Adipocyte (in vitro differentiated cells): ENCODE measurements around the gene ERG28.
A peak's percentile ranks its signal among the peaks of the same experiment; 100 is the strongest.

Experiments
- DNase-seq: peaks from one replicate; pipeline ENCODE4 v3.0.0-alpha.2; 2015; ENCODE audit warnings: low read depth
- H3K27me3 ChIP-seq: replicated peaks from 2 replicates; pipeline ENCODE4 v1.7.0; 2013; ENCODE audit warnings: mild to moderate bottlenecking, low read length, moderate library complexity; ENCODE audit not compliant: control insufficient read depth, insufficient read depth
- H3K36me3 ChIP-seq: 2 replicates; pipeline ENCODE4 v1.7.0; 2013; ENCODE audit warnings: low read length, mild to moderate bottlenecking, moderate library complexity; ENCODE audit not compliant: control insufficient read depth, insufficient read depth, severe bottlenecking
- H3K4me1 ChIP-seq: 2 replicates; pipeline ENCODE4 v1.7.0; 2013; ENCODE audit warnings: mild to moderate bottlenecking, low read length, moderate library complexity; ENCODE audit not compliant: control insufficient read depth, insufficient read depth
- H3K4me3 ChIP-seq: 2 replicates; pipeline ENCODE4 v1.7.0; 2013; ENCODE audit warnings: mild to moderate bottlenecking, low read length, moderate library complexity
- H3K9ac ChIP-seq: 2 replicates; pipeline ENCODE4 v1.7.0; 2013; ENCODE audit warnings: mild to moderate bottlenecking, low read length, moderate library complexity
- H3K9me3 ChIP-seq: 2 replicates; pipeline ENCODE4 v1.7.0; 2013; ENCODE audit warnings: mild to moderate bottlenecking, low read length, moderate library complexity; ENCODE audit not compliant: control insufficient read depth

Gene ERG28

GRCh38 chr14:75643985-75644384 lies 16.7 kb downstream of the ERG28 start:
- H3K9me3 ChIP-seq, result no peaks in the 10 kb centered on the region
- H3K27me3 ChIP-seq, result no peaks in the 10 kb centered on the region
- no peak overlapping the region for H3K4me3 ChIP-seq
- H3K9ac ChIP-seq, result no peak overlapping the region
- peaks cover 31% of the 10 kb centered on the region for H3K4me1 ChIP-seq
- DNase-seq, result no peak
- peaks cover 18% of the 10 kb centered on the region for H3K36me3 ChIP-seq

- Histone ChIP-seq H3K4me3 (no peak overlapping the region), H3K9me3 (no peaks in the 10 kb centered on the region), H3K27me3 (no peaks in the 10 kb centered on the region), H3K4me1 (peaks cover 9% of the 10 kb centered on the region), H3K36me3 (peaks cover 18% of the 10 kb centered on the region), H3K9ac (no peak overlapping the region)
- no peak for DNase-seq
Observed at GRCh38 chr14:75640876-75641275, 19.8 kb downstream of the ERG28 start.

- H3K9ac ChIP-seq, result no peak overlapping the region
- no peaks in the 10 kb centered on the region for H3K27me3 ChIP-seq
- peaks cover 16% of the 10 kb centered on the region for H3K36me3 ChIP-seq
- DNase-seq, result peak; percentile 60
- peaks cover 7% of the 10 kb centered on the region for H3K4me1 ChIP-seq
- no peak overlapping the region for H3K4me3 ChIP-seq
- H3K9me3 ChIP-seq, result no peaks in the 10 kb centered on the region
Observed at GRCh38 chr14:75636100-75636692, 24.5 kb downstream of the ERG28 start.

GRCh38 chr14:75634848-75635247 lies 25.8 kb downstream of the ERG28 start:
- no peak for DNase-seq
- H3K4me1 ChIP-seq, result peaks cover 7% of the 10 kb centered on the region
- H3K36me3 ChIP-seq, result peaks cover 9% of the 10 kb centered on the region
- H3K27me3 ChIP-seq, result no peaks in the 10 kb centered on the region
- H3K4me3 ChIP-seq, result no peak overlapping the region
- no peaks in the 10 kb centered on the region for H3K9me3 ChIP-seq
- H3K9ac ChIP-seq, result no peak overlapping the region

GRCh38 chr14:75631453-75631831 lies 29.2 kb downstream of the ERG28 start:
- peak; percentile 64 for DNase-seq
- Histone ChIP-seq H3K4me1 (peaks cover 5% of the 10 kb centered on the region), H3K9me3 (no peaks in the 10 kb centered on the region)

GRCh38 chr14:75630695-75631452 lies 29.8 kb downstream of the ERG28 start:
- peaks cover 5% of the 10 kb centered on the region for H3K36me3 ChIP-seq
- no peak overlapping the region for H3K4me3 ChIP-seq
- H3K9me3 ChIP-seq, result no peaks in the 10 kb centered on the region
- DNase-seq, result no peak
- no peaks in the 10 kb centered on the region for H3K4me1 ChIP-seq
- no peaks in the 10 kb centered on the region for H3K27me3 ChIP-seq
- H3K9ac ChIP-seq, result no peak overlapping the region

More at GRCh38 chr14:75631453-75631831, 29.2 kb downstream of the ERG28 start:
- H3K27me3 ChIP-seq, result no peaks in the 10 kb centered on the region
- peaks cover 5% of the 10 kb centered on the region for H3K36me3 ChIP-seq
- H3K4me3 ChIP-seq, result no peak overlapping the region
- H3K9ac ChIP-seq, result no peak overlapping the region

GRCh38 chr14:75628816-75629215 lies 31.9 kb downstream of the ERG28 start:
- no peaks in the 10 kb centered on the region for H3K27me3 ChIP-seq
- no peaks in the 10 kb centered on the region for H3K36me3 ChIP-seq
- H3K9ac ChIP-seq, result no peak overlapping the region
- no peak overlapping the region for H3K4me3 ChIP-seq
- no peak for DNase-seq
- H3K9me3 ChIP-seq, result no peaks in the 10 kb centered on the region
- no peaks in the 10 kb centered on the region for H3K4me1 ChIP-seq

GRCh38 chr14:75627406-75627805 lies 33.3 kb downstream of the ERG28 start:
- Histone ChIP-seq H3K9me3 (no peaks in the 10 kb centered on the region), H3K27me3 (no peaks in the 10 kb centered on the region), H3K4me3 (no peak overlapping the region), H3K4me1 (no peaks in the 10 kb centered on the region), H3K36me3 (no peaks in the 10 kb centered on the region), H3K9ac (no peak overlapping the region)
- DNase-seq, result no peak

GRCh38 chr14:75626863-75627262 lies 33.8 kb downstream of the ERG28 start:
- no peak for DNase-seq
- Histone ChIP-seq H3K4me1 (no peaks in the 10 kb centered on the region), H3K9me3 (no peaks in the 10 kb centered on the region)

GRCh38 chr14:75626396-75626795 lies 34.3 kb downstream of the ERG28 start:
- Histone ChIP-seq H3K27me3 (no peaks in the 10 kb centered on the region), H3K9me3 (no peaks in the 10 kb centered on the region), H3K4me1 (no peaks in the 10 kb centered on the region)

More at GRCh38 chr14:75626863-75627262, 33.8 kb downstream of the ERG28 start:
- Histone ChIP-seq H3K9ac (no peak overlapping the region), H3K4me3 (no peak overlapping the region), H3K36me3 (no peaks in the 10 kb centered on the region), H3K27me3 (no peaks in the 10 kb centered on the region)

GRCh38 chr14:75625034-75625433 lies 35.6 kb downstream of the ERG28 start:
- Histone ChIP-seq H3K4me3 (no peak overlapping the region), H3K9ac (no peak overlapping the region), H3K27me3 (no peaks in the 10 kb centered on the region), H3K9me3 (no peaks in the 10 kb centered on the region), H3K36me3 (no peaks in the 10 kb centered on the region), H3K4me1 (no peaks in the 10 kb centered on the region)
- no peak for DNase-seq

More at GRCh38 chr14:75626396-75626795, 34.3 kb downstream of the ERG28 start:
- Histone ChIP-seq H3K36me3 (no peaks in the 10 kb centered on the region), H3K4me3 (no peak overlapping the region), H3K9ac (no peak overlapping the region)
- no peak for DNase-seq
